GOT3 (cell line): Measurements from ENCODE around the gene DDB1.

Experiments
- DNase-seq: peaks from one replicate; lab custom pipeline; 2025; ENCODE audit warnings: mixed read lengths; lab: John Stamatoyannopoulos, UW

Gene DDB1

GRCh38 chr11:61297341-61297740, 35.6 kb downstream of the DDB1 start:
- no peak for DNase-seq

- DNase-seq: no peak
Observed at GRCh38 chr11:61295596-61295926, 37.3 kb downstream of the DDB1 start.

- DNase-seq: no peak
Observed at GRCh38 chr11:61294717-61295595, 37.9 kb downstream of the DDB1 start, which contains the start of gene VWCE. VWCE (minus strand) TSS chr11:61295316; CDS start chr11:61295037, 279 bp downstream.

GRCh38 chr11:61293867-61294716, 38.8 kb downstream of the DDB1 start:
- no peak for DNase-seq

- DNase-seq: no peak
Observed at GRCh38 chr11:61292356-61292755, 40.5 kb downstream of the DDB1 start.

- no peak for DNase-seq
Observed at GRCh38 chr11:61290905-61291690, 41.8 kb downstream of the DDB1 start.

GRCh38 chr11:61287338-61287977, 45.4 kb downstream of the DDB1 start:
- DNase-seq: no peak

GRCh38 chr11:61283613-61284012, 49.3 kb downstream of the DDB1 start:
- DNase-seq: no peak

GRCh38 chr11:61281581-61282250, 51.2 kb downstream of the DDB1 start:
- DNase-seq: no peak

GRCh38 chr11:61280883-61281580, 51.9 kb downstream of the DDB1 start:
- no peak for DNase-seq

GRCh38 chr11:61279934-61280659, 52.8 kb downstream of the DDB1 start:
- DNase-seq: no peak

- no peak for DNase-seq
Observed at GRCh38 chr11:61278001-61278470, 54.9 kb downstream of the DDB1 start.

GRCh38 chr11:61277186-61278000, 55.5 kb downstream of the DDB1 start:
- DNase-seq: no peak

GRCh38 chr11:61275191-61275590, 57.7 kb downstream of the DDB1 start:
- DNase-seq: no peak

GRCh38 chr11:61274084-61274483, 58.8 kb downstream of the DDB1 start:
- no peak for DNase-seq

GRCh38 chr11:61273178-61274078, 59.5 kb downstream of the DDB1 start:
- no peak for DNase-seq

- DNase-seq: no peak
Observed at GRCh38 chr11:61272731-61273130, 60.2 kb downstream of the DDB1 start.
